Activated T-cell treated with anti-CD3 and anti-CD28 coated beads for 4 hours (primary cell): Measurements from ENCODE around the gene CRTAC1.

Experiments used
- DNase-seq: peaks from one replicate; pipeline ENCODE4 v3.0.0-alpha.2; 2020

Gene CRTAC1

GRCh38 chr10:98028168-98028770 lies 2.2 kb downstream of the CRTAC1 start:
- DNase-seq = peak; percentile 40

- DNase-seq = no peak
Measured at GRCh38 chr10:98023024-98023423, 7.4 kb downstream of the CRTAC1 start.

GRCh38 chr10:98020784-98021183 lies 9.6 kb downstream of the CRTAC1 start:
- DNase-seq = no peak

DNA sequence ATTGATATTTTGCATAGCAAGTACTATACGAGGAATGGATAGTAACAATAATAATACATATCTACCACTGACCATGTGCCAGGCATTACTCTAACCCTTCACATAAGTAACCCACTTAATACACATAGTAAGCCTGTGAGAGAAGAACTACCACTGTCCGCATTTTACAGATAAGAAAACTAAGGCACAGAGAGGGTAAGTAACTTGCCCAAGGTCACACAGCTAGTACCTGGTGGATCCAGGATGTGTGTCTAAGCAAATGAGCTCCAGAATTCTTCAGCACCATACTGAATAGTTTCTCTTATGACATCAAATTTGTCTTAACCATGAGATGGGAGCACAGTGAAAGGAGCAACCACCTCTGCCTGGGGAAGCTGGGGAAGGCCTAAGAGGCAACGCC lies 10.2 kb downstream of the CRTAC1 start:
- DNase-seq = no peak

- no peak for DNase-seq
Measured at GRCh38 chr10:98019784-98020183, 10.6 kb downstream of the CRTAC1 start.

DNA sequence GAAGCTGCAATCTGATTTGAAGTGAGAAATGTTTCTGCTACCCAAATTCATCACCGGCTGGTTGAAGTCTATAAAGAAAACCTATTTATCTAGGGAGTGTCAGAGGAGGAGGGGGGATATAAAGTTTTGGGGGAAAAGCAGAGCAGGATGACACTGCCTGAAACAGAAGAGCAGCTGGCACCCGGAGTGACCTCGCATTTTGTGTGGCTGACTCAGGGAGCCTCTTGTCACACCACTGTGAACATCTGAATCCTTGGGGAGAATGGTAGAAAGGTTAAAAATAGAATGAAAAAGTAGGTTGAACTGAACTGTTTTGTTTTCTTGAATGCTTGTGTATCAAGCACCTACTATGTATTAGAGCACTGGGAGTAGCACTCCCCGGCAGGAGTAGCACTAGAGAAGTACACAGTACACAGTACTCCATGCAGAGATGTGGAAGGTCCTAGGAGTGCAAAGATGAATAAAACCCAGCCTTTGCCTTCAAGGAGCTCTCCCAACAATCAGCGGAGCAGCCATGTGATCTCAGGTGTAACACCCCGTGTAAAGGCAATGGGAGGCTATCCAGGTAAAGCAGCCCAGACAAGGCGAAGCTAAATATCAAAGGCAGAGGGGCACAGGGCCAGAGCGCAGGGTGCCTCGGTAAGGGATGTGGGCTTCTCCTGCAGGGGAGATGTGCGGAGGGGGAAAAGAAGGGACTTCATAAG lies 13.5 kb downstream of the CRTAC1 start:
- DNase-seq = no peak

DNA sequence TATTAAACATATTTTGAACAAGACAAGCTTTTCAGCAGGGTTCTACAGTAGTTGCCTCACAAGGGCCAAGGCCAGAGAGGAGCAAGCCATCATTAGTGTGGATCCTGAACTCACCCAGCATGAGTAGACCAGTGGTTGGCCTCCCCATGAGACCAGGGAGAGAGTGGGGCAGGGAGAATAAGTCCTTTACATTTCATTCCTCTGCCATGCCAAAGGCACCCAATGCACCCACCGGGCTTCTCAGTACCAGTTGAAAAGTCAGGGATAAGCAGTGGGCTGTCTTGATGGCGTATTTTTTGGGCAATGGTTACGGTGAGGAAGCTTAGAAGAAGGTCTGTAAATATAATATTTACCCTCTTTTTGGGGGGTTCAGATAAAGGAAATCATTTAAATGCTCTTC lies 16.6 kb downstream of the CRTAC1 start:
- DNase-seq = no peak

DNA sequence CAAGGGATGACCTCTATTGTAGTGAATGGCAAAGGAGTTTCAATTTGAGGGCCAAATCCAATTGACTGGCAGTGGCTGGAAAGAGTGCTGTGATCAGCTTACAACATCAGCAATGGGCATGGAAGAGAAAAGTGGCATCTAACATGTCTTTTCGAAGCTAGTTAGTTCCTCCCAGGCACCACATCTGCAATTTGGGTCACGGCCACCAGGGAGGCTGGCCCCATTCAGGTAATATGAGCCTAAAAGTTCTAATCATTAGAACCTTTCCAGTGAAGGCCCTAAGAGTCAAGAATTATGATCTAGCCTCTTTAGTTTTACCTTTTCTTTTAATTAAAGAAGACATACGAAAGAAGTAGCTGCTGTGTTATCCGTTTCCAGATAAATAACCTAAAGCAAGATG lies 17.3 kb downstream of the CRTAC1 start:
- no peak for DNase-seq

DNA sequence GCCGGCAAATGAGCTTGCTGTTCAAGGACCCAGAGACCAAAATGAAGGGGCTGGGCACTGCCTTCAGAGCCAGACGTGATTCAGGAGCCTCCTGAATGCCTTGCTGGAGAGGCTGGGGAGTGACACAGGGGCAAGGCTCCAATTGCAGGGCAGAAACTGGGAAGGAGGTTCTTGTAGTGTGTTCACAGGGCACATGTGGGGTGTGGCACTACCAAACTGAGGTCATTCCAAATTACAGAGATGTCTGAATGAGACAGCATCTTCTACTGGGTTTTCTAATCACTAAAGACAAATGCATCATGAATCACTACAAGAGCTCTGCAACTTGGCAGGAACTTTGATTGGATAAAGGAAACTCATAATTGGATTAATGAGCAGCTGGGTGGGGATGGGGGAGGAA lies 17.8 kb downstream of the CRTAC1 start:
- DNase-seq = no peak

DNA sequence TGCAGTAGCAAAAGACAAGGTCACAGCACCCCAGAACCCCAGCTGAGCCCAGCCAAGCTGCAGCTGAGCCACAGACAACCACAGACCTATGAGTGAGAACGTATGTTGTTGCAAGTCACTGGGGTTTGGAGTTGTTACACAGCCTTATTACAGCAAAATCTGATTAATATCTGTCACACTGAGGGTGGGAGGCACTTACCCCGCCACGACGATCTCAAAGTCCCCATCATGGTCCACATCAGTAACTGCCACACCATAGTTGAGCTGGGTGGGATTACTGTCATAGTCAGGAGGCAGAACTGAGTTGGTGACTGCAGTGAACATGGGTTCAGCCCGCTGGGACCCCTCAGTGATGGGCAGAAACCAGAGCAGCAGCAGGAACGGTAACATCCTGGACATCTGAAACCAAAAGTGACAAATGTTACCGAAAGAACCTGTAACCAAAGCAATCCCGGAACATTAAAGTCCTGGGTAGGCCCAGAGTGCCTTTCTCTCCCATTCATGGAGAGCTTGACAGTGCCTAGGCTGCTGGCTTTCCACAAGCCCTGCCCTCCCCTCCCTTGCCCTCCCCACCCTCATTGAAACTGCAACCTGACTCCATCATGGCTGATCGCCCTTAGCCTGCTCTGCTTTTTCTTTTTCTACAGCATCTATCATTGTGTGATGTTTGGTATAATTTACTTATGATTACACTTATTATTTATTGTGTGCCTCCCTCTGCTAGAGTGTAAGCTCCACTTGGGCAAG lies 19.3 kb downstream of the CRTAC1 start:
- no peak for DNase-seq

GRCh38 chr10:98006266-98006665 lies 24.2 kb downstream of the CRTAC1 start:
- no peak for DNase-seq

DNA sequence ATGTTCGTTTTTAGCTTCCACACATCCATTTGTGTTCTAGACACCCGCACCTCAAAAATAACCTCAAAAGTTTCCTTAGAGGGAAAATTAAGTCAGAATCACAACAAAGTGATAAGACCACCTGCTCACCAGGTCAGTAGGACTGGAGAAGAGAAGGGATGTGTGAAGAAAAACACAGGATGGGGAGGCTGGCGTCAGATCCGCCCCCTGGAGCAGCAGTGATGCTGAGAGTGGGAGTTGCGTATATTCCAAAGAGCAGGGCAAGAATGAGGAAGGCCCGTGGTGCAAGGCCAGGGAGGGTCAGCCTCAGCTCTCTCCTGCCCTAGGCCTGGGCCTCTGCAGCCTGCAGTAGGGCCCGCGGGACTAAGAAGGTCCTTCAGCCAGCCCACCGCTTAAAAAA lies 28.7 kb downstream of the CRTAC1 start:
- DNase-seq = no peak

DNA sequence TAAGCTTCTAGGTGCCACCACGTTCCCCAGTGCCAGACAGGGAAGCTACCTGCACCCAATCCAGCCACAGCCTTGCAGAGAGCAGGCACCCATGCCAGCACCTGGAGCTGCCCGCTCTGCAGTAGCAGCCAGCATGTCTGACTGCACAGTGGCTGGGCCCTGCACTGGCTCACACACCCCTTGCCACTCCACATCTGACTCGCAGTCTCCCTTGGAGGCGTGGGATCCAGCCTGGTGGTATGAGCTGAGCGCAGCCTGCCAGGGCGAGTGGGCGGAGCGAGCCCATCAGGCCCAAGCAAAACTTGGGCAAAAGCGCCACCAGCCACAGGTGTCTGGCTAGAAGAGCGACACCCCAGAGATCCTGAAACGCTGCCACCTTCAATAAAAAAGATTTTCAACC lies 30.1 kb downstream of the CRTAC1 start:
- no peak for DNase-seq

GRCh38 chr10:97999923-98000248 lies 30.5 kb downstream of the CRTAC1 start:
- DNase-seq = no peak

DNA sequence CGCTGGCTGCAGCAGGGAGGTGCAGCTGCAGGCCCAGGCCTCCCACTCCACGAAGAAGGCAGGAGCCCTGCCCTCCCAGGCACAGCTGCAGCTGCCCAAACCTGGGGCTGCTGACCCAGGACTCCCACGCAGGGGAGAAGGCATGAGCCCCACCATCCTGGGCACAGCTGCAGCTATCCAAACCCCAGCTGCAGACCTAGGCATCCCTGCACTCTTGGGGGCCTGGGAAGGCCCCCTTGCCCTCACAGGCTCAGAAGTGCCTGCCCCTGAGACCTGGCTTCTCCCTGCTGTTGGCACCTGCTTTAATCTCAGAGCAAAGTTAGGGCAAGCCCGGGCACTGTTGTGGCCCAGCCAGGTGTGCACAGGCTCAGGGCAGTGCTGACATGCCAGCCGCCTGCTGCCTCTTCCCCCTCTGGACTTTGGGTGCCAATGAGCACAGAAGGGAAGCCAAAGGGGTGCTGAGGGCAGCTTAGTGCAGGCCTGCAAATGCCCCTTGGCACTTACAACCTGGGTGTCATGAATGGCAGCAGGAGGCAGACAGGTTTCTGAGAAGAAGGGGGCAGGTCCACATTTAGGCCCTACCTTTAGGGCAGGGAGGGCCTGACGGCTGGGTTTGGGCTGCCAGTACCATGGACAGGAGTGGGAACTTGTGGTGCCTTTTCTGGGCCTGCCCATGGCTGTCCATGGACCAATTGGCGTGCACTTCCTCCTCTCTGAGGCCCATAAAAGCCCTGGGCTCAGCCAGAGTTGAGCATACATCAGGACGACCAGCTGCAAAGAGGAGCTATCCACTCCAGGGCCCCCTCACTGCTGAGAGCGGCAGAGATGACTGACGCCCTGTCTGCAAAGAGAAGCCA lies 31.1 kb downstream of the CRTAC1 start:
- no peak for DNase-seq

DNA sequence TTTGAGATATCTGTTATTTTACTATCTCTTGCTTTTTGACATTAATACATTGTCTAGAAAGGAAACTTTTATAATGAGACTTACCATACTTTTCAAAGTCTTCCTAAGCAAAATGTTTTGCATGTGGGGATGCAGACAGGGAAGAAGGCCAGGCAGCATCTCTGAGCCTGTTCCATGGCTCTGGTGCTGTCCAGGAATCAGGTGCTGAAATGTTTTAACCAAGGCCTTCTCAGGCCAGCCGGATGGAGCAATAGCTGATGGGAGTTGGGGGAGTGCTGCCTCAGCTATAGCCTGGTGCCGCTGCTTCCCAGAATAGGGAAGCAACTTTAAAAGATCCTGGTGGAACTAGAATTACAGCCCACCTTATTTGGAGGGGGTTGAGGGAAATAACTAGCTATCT lies 38.5 kb downstream of the CRTAC1 start:
- no peak for DNase-seq

DNA sequence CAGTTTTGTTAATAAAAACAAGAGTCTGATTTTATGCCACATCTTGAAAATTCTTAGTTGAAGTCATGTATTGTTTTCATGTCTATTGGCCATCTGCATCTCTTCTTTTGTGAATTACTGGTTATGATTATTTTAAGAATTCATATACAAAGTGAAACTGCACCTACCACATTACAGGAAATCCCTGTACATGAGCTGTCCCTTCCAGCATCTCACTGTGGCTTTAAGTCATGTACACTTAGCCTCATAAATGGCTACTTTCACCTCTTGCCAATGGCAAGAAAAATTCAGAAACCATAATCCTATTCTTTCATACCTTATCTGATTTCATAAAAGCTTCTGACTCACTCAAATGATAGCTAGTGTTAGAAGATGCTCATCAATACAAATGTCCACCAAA lies 48.6 kb downstream of the CRTAC1 start:
- no peak for DNase-seq

- no peak for DNase-seq
Measured at GRCh38 chr10:97977673-97978072, 52.7 kb downstream of the CRTAC1 start.

DNA sequence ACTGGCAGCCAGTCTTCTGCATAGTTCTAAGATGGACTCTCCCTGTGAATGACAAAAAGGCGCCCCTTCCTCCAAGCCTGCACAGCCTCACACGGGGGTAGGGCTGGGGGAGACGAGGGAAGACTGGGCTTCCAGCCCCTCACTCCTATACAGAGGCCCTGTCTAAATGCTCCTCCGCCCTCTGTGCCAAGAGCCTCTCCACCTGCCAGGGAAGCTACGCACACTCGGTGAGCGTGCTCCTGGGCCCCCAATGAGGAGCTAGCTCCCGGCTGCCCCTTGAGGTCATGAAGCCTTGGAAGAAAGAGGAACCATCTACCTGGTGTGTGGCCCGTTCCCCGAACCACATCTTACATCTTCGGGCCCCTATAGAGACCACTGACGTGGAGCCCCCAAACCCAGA lies 54.8 kb downstream of the CRTAC1 start:
- no peak for DNase-seq

DNA sequence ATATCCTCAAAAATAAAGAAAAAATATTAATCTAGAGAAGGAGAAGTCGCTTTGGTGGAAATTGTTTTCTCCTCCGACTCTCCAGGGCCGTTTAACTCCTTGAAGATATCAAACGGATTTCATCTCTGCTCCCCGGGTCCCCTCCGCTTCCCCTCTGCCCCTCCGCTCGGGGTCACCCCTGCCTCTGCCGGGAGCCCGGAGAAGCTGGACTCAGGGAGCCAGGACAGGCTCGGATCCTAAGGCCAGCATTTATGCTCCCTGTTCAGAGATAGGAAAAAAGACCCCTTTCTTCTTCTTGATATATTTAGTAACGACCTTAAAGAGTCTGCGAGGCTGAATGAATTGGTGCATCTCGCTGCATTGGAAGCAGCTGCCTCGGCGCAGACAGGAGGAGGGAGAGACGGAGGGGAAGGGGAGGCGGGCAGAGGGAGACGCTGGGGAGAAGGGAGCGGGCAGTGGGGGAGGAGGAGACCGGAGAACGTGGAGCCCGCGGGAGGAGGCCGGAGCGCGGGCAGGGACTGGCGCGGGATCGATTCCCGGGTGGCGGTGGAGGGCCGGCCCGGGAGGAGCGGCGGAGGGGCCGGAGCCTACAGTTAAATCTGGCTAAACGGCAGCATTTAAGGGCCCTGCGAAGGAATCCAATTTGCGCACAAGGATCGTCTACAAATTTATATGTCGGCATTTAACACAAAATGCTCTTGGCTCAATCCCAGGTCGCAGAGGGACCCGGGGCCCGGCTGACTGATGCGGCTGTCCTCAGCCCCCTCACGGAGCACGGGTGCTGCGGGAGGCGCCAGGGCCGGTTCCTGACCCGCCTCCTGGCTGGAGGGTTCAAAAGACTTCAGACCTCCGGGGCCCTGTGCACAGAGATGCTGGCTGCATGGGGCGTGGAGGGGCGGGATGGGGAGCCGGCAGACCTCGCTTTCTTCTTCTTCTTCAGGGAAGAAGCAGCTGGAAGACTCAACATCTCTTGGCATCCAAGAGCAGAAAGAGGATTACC lies 55.6 kb downstream of the CRTAC1 start:
- DNase-seq = no peak

DNA sequence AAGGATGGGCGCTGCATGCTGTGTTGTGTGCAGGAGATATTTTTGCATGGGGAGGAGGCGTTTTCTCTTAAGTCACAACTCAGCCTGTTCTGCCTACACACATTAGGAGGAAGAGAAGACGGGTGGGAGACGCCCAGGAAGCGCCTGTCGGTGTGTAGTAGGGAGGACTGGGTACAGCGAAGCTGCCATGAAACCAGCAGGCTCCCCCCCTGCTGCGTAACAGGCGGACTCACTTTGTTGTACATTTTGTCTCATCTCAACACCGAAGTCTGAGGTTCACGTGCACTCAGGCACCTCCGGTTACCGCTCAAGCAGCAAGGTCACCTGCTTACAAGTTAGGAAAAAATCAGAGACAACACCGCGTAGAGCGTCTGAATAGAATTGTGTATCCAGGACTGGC lies 56.3 kb downstream of the CRTAC1 start:
- DNase-seq = no peak

GRCh38 chr10:97969538-97970079 lies 60.8 kb downstream of the CRTAC1 start:
- DNase-seq = no peak
